ENCODE data around the gene CTU2.

The CTU2 gene

GRCh38 chr16:88714420-88715302 is 8.4 kb downstream of the CTU2 start:
- TF ChIP-seq CTCF (IDR thresholded peaks at IDR 0.05; ENCODE audit: insufficient read depth, low read length) (no peak), POLR2AphosphoS5 (IDR thresholded peaks at IDR 0.05; ENCODE audit: low read depth) (no peak; the same call in 1 of the 2 replicates)
- Histone ChIP-seq H3K4me3 (replicated peaks; ENCODE audit: insufficient read depth, low read length) (no peak overlapping the region), H3K27me3 (ENCODE audit: insufficient read depth, poor library complexity, severe bottlenecking) (no peaks in the 10 kb centered on the region)

GRCh38 chr16:88715312-88716190 is 9.2 kb downstream of the CTU2 start:
- Histone ChIP-seq H3K27me3 (ENCODE audit: insufficient read depth, poor library complexity, severe bottlenecking) (no peaks in the 10 kb centered on the region), H3K27ac (replicated peaks) (no peak overlapping the region), H3K4me3 (replicated peaks; ENCODE audit: insufficient read depth, low read length) (no peak overlapping the region)
- no peak for DNase-seq (ENCODE audit: low read depth in 1 of 2, low spot score in 1 of 2)
- TF ChIP-seq CTCF (IDR thresholded peaks at IDR 0.05; ENCODE audit: insufficient read depth, low read length) (no peak), GABPA (IDR thresholded peaks at IDR 0.05; ENCODE audit: low read depth) (no peak), POLR2AphosphoS5 (IDR thresholded peaks at IDR 0.05; ENCODE audit: low read depth) (no peak), SPI1 (IDR thresholded peaks at IDR 0.05; ENCODE audit: borderline replicate concordance, low read depth) (no peak), REST (IDR thresholded peaks at IDR 0.05; ENCODE audit: insufficient replicate concordance, low read depth) (no peak)

More at GRCh38 chr16:88714420-88715302, 8.4 kb downstream of the CTU2 start:
- DNase-seq (ENCODE audit: low read depth in 1 of 2, low spot score in 1 of 2), result no peak
- H3K27ac ChIP-seq (replicated peaks), result no peak overlapping the region

- no peaks in the 10 kb centered on the region for H3K27me3 ChIP-seq (ENCODE audit: insufficient read depth, poor library complexity, severe bottlenecking)
- no peak overlapping the region for H3K4me3 ChIP-seq (replicated peaks; ENCODE audit: insufficient read depth, low read length)
- no peak overlapping the region for H3K27ac ChIP-seq (replicated peaks)
- TF ChIP-seq GABPA (IDR thresholded peaks at IDR 0.05; ENCODE audit: low read depth) (no peak), CTCF (IDR thresholded peaks at IDR 0.05; ENCODE audit: insufficient read depth, low read length) (no peak), SPI1 (IDR thresholded peaks at IDR 0.05; ENCODE audit: borderline replicate concordance, low read depth) (no peak), POLR2AphosphoS5 (IDR thresholded peaks at IDR 0.05; ENCODE audit: low read depth) (no peak), REST (IDR thresholded peaks at IDR 0.05; ENCODE audit: insufficient replicate concordance, low read depth) (no peak)
- no peak for DNase-seq (ENCODE audit: low read depth in 1 of 2, low spot score in 1 of 2)
Observed at GRCh38 chr16:88716201-88716600, 9.9 kb downstream of the CTU2 start.

All from HL-60 (cell line).